Stomach (tissue), 9 donors: ENCODE measurements around the gene TGM2. TPM values are rescaled to one million over a fixed set of nuclear protein-coding genes. Genes with fewer than 3 reads are reported as not detected.

ENCODE experiments used
- DNase-seq, 2 donors: peaks; one replicate each; pipeline versions ENCODE4 v3.0.0 to v3.0.0-alpha.2; 2013 to 2019
- H3K27ac ChIP-seq, 5 donors: fragments of 200-600 bp in 4 of 5; sonication (generic) in 4 of 5; one replicate each; pipeline ENCODE4 v1.5.1; 2013 to 2019; ENCODE audit warnings: mild to moderate bottlenecking in 1 of 5, moderate library complexity in 1 of 5
- H3K27me3 ChIP-seq, 3 donors: fragments of 200-600 bp; sonication (generic); one replicate each; pipeline ENCODE4 v1.5.1; 2017 to 2019; ENCODE audit warnings: mixed run types in 1 of 3
- H3K36me3 ChIP-seq, 4 donors: fragments of 200-600 bp; sonication (generic); 1 replicate in 3 of 4; 2 replicates in 1 of 4; pipeline ENCODE4 v1.5.1; 2016 to 2019
- H3K4me1 ChIP-seq, 4 donors: fragments of 200-600 bp; sonication (generic); one replicate each; pipeline ENCODE4 v1.5.1; 2016 to 2019
- H3K4me3 ChIP-seq, 4 donors: fragments of 200-600 bp; sonication (generic) in 3 of 4; one replicate each; pipeline ENCODE4 v1.5.1; 2016 to 2019; ENCODE audit warnings: mild to moderate bottlenecking in 1 of 4
- H3K9me3 ChIP-seq, 4 donors: fragments of 200-600 bp; sonication (generic); one replicate each; pipeline ENCODE4 v1.5.1; 2016 to 2019
- EP300 ChIP-seq: sonication (generic); formaldehyde crosslinking; IDR thresholded peaks from one replicate; pipeline ENCODE4 v1.6.1; 2017; ENCODE audit warnings: antibody characterized with exemption
- POLR2A ChIP-seq, 4 donors: fragments of 450-650 bp; IDR thresholded peaks; one replicate each; pipeline ENCODE4 v1.6.1; 2016; ENCODE audit warnings: antibody characterized with exemption in 4 of 4, control low read depth in 2 of 4, mild to moderate bottlenecking in 1 of 4, moderate library complexity in 1 of 4
- POLR2AphosphoS5 ChIP-seq, 3 donors: sonication (generic); formaldehyde crosslinking; IDR thresholded peaks; one replicate each; pipeline ENCODE4 v1.6.1; 2016; ENCODE audit warnings: antibody characterized with exemption in 3 of 3
- WGBS, 5 donors: extraction: QIAGEN DNeasy Blood & Tissue Kit in 3 of 5; methylation state at CpG; one replicate each; pipeline versions ENCODE4 v1.1.5 to v1.1.7; 2013 to 2018; 5-methylcytosine and 5-hydroxymethylcytosine counted together
- intact Hi-C: fragments of 100-400 bp; cut with DNase I; formaldehyde crosslinking; loops from one replicate; pipeline ENCODE4 v1.15.1; 2023; ENCODE audit warnings: low total_unique reads
- polyA plus RNA-seq, 3 donors: library from polyadenylated mRNA; stranded (reverse); fragments of 200-250 nt; gene quantifications; one replicate each; pipeline ENCODE4 v1.2.3, GENCODE V29; 2013
- total RNA-seq, 5 donors: library from RNA; depleted of rRNA; stranded (reverse); fragments of >200 nt; gene quantifications; one replicate each; pipeline versions ENCODE4 v1.1.0 to v1.2.3, GENCODE V29; 2014 to 2016
- TF ChIP-seq, protein P1 (sequence below), 7 experiments: fragments of 450-650 bp in 4 of 7; fragments of 200-600 bp in 3 of 7; sonication (generic) in 3 of 7; IDR thresholded peaks; one replicate each; pipeline ENCODE4 v1.5.1; 2016 to 2019; ENCODE audit warnings: antibody characterized with exemption in 7 of 7, control low read depth in 2 of 7, mild to moderate bottlenecking in 1 of 7
- donor health status: healthy with polysubstance abuse.
- donor health status: Bipolar disorder and iron deficiency.
- donor health status: healthy.

The TGM2 gene
- total and polyA plus RNA-seq, 8 donors: 16.2 to 195 (median 33.3) TPM

DNA sequence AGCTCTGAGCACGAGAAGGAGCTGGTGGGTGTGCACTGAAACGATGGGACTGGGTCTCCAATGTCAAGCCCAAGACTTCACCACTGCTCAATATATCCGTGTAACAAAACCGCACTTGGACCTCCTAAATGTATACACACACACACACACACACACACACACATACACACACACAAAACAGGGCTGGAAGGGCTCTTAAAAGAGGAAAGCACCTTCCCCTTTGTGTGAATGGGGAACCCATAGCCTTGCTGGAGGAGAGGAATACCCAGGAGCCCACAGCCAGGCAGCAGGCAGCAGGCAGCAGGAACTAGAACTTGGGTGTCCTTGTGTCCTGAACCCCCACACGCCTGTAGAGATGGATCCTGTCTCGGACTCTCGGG, 29.8 kb downstream of the TGM2 start:
- DNase-seq: no peak
- WGBS, 5 donors: 80 to 90% (median 87%) methylated on average over 7 of the region's 7 CpGs
- Histone ChIP-seq H3K4me3 (no peak overlapping the region), H3K27me3 (no peaks in the 10 kb centered on the region), H3K9me3 (no peaks in the 10 kb centered on the region), H3K36me3 (peaks cover 5 to 86% (median 60%) of the 10 kb centered on the region in 4 donors), H3K27ac (peak overlapping the region in 1 of 5 donors; percentile 32), H3K4me1 (peaks cover 0 to 18% (median 12%) of the 10 kb centered on the region in 4 donors)
- intact Hi-C loops: no loop called here
- TF ChIP-seq EP300 (no peak), POLR2A (IDR thresholded peaks at IDR 0.05) (no peak), POLR2AphosphoS5 (IDR thresholded peaks at IDR 0.05) (no peak)
- TF ChIP-seq, protein P1, sequence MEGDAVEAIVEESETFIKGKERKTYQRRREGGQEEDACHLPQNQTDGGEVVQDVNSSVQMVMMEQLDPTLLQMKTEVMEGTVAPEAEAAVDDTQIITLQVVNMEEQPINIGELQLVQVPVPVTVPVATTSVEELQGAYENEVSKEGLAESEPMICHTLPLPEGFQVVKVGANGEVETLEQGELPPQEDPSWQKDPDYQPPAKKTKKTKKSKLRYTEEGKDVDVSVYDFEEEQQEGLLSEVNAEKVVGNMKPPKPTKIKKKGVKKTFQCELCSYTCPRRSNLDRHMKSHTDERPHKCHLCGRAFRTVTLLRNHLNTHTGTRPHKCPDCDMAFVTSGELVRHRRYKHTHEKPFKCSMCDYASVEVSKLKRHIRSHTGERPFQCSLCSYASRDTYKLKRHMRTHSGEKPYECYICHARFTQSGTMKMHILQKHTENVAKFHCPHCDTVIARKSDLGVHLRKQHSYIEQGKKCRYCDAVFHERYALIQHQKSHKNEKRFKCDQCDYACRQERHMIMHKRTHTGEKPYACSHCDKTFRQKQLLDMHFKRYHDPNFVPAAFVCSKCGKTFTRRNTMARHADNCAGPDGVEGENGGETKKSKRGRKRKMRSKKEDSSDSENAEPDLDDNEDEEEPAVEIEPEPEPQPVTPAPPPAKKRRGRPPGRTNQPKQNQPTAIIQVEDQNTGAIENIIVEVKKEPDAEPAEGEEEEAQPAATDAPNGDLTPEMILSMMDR (IDR thresholded peaks at IDR 0.05): no peak

- no peak for DNase-seq
- Histone ChIP-seq H3K4me3 (no peak overlapping the region), H3K27ac (peak overlapping the region in 3 of 5 donors; percentile 4 to 49 (median 32)), H3K4me1 (peaks cover 0 to 12% (median 10%) of the 10 kb centered on the region in 4 donors), H3K36me3 (peaks cover 5 to 86% (median 57%) of the 10 kb centered on the region in 4 donors), H3K27me3 (no peaks in the 10 kb centered on the region), H3K9me3 (no peaks in the 10 kb centered on the region)
- TF ChIP-seq, protein P1 (IDR thresholded peaks at IDR 0.05): no peak
- 30 to 52% (median 34%) methylated on average over 7 to 9 of the region's 9 CpGs for WGBS, 5 donors
- intact Hi-C loops: no loop called here
Measured at GRCh38 chr20:38134427-38135270, 30.4 kb downstream of the TGM2 start.

GRCh38 chr20:38133680-38134426, 31.2 kb downstream of the TGM2 start:
- Histone ChIP-seq H3K4me3 (no peak overlapping the region), H3K27me3 (no peaks in the 10 kb centered on the region), H3K4me1 (peaks cover 0 to 12% (median 10%) of the 10 kb centered on the region in 4 donors), H3K27ac (peak overlapping the region in 3 of 5 donors; percentile 4 to 49 (median 32)), H3K36me3 (peaks cover 5 to 83% (median 51%) of the 10 kb centered on the region in 4 donors), H3K9me3 (no peaks in the 10 kb centered on the region)
- no peak for DNase-seq
- TF ChIP-seq POLR2AphosphoS5 (IDR thresholded peaks at IDR 0.05) (no peak), EP300 (no peak), POLR2A (IDR thresholded peaks at IDR 0.05) (no peak)
- TF ChIP-seq, protein P1 (IDR thresholded peaks at IDR 0.05): no peak
- WGBS, 5 donors: 85 to 94% (median 88%) methylated on average over 10 of the region's 10 CpGs
- intact Hi-C loops: no loop called here

DNA sequence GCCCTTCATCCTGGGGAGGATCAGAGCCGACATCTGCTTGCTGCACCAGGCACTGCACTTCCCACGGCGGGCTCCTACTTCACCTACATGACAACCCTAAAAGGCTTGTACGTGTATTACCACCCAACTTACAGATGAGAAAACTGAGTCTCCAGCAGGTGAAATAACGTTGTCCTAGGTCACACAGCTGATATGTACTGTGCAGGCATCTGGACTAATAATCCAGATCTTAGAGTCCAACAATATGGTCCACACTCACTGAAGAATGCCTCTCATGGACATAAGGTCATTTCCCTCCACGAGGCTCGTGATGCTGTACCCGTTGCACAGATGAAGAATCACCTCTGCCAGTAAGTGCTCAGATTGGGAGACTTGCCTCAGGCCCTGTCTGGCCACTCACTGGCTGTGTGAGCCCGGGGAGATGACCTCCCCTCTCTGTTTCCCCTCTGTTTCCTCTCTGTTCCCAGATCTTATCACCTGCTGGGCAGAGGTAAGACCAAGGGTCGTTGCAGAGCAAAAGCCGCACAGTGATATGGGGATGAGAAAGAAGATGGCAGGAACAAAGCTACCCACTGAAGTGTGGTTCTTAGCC, 32.1 kb downstream of the TGM2 start:
- H3K4me1 ChIP-seq: peaks cover 0 to 14% (median 10%) of the 10 kb centered on the region in 4 donors
- TF ChIP-seq, protein P1 (IDR thresholded peaks at IDR 0.05): no peak
- no peak for TF ChIP-seq EP300
- WGBS, 5 donors: 84 to 91% (median 85%) methylated on average over 11 of the region's 11 CpGs
- H3K27me3 ChIP-seq: no peaks in the 10 kb centered on the region
- no peaks in the 10 kb centered on the region for H3K9me3 ChIP-seq
- H3K4me3 ChIP-seq: no peak overlapping the region
- H3K36me3 ChIP-seq: peaks cover 3 to 75% (median 43%) of the 10 kb centered on the region in 4 donors
- no peak overlapping the region for H3K27ac ChIP-seq
- intact Hi-C loops: no loop called here
- DNase-seq: no peak
